ENCODE data around the gene GRID2IP.

- no peak for TF ChIP-seq CTCF (IDR thresholded peaks at IDR 0.05; ENCODE audit: low read depth, low read length)
- TF ChIP-seq POLR2A (IDR thresholded peaks at IDR 0.05; ENCODE audit: extremely low read depth, insufficient read length): no peak
- TF ChIP-seq MYC (IDR thresholded peaks at IDR 0.05; ENCODE audit: low read depth, low read length): no peak
- TF ChIP-seq MAX (IDR thresholded peaks at IDR 0.05; ENCODE audit: low read depth, low read length): no peak
Measured at GRCh38 chr7:6556196-6556595, 4.9 kb upstream of the GRID2IP start.
